SK-N-SH (cell line): ENCODE data around the gene RNF13. TPM values are rescaled to one million over a fixed set of nuclear protein-coding genes. Genes with fewer than 3 reads are reported as not detected.

ENCODE experiments used
- CTCF ChIA-PET: fragments of 300-600, 350-600 bp; formaldehyde crosslinking; extraction: SDS; loops from one replicate; lab custom pipeline; 2021; lab: Yijun Ruan, JAX
- POLR2A ChIA-PET: fragments of 350-600 bp; sonication (Branson Sonifier 250); formaldehyde crosslinking; extraction: SDS; loops from one replicate; lab custom pipeline; 2020; ENCODE audit warnings: antibody characterized with exemption, inconsistent platforms; lab: Yijun Ruan, JAX
- DNase-seq: peaks from one replicate; pipeline ENCODE4 v3.0.0; 2012
- H2AFZ ChIP-seq: fragments of 200-600 bp; sonication (generic); 2 replicates; pipeline ENCODE4 v1.8.1; 2016; ENCODE audit warnings: antibody characterized with exemption, mild to moderate bottlenecking, low read depth
- H3F3A ChIP-seq: fragments of 200-600 bp; sonication (generic); replicated peaks from 2 replicates; pipeline ENCODE3; 2016; ENCODE audit warnings: antibody characterized with exemption, mild to moderate bottlenecking; ENCODE audit not compliant: insufficient read depth
- H3K27ac ChIP-seq, 2 experiments: fragments of 200-500 bp in 1 of 2; fragments of 200-600 bp in 1 of 2; sonication (Bioruptor generic) in 1 of 2; sonication (generic), shearing (Covaris generic) in 1 of 2; 2 replicates each; pipeline versions ENCODE4 v1.5.1 to v1.6.1; 2014 to 2016; ENCODE audit warnings: low read depth in 2 of 2, inconsistent platforms in 1 of 2, low read length in 1 of 2, mild to moderate bottlenecking in 1 of 2, mixed read lengths in 1 of 2
- H3K27me3 ChIP-seq: fragments of 200-600 bp; sonication (generic), shearing (Covaris generic); 2 replicates; pipeline ENCODE4 v1.6.1; 2016; ENCODE audit warnings: mixed run types; ENCODE audit not compliant: insufficient read depth
- H3K36me3 ChIP-seq, 2 experiments: fragments of 200-500 bp in 1 of 2; fragments of 200-600 bp in 1 of 2; sonication (Bioruptor generic) in 1 of 2; sonication (generic) in 1 of 2; replicated peaks in 1 of 2; 2 replicates each; pipeline versions ENCODE3 to v1.5.1; 2014 to 2016; ENCODE audit warnings: low read length in 1 of 2, mild to moderate bottlenecking in 1 of 2; ENCODE audit not compliant: insufficient read depth in 2 of 2, control insufficient read depth in 1 of 2
- H3K4me1 ChIP-seq, 2 experiments: fragments of 200-500 bp in 1 of 2; fragments of 200-600 bp in 1 of 2; sonication (Bioruptor generic) in 1 of 2; sonication (generic), shearing (Covaris generic) in 1 of 2; 2 replicates each; pipeline versions ENCODE4 v1.5.1 to v1.6.1; 2014 to 2016; ENCODE audit warnings: low read depth in 1 of 2, low read length in 1 of 2, mixed run types in 1 of 2; ENCODE audit not compliant: insufficient read depth in 2 of 2, control insufficient read depth in 1 of 2
- H3K4me2 ChIP-seq: fragments of 200-600 bp; sonication (generic), shearing (Covaris generic); 2 replicates; pipeline ENCODE4 v1.6.1; 2017; ENCODE audit warnings: mixed run types
- H3K4me3 ChIP-seq, 2 experiments: fragments of 200-500 bp in 1 of 2; fragments of 200-600 bp in 1 of 2; sonication (Bioruptor generic) in 1 of 2; sonication (generic), shearing (Covaris generic) in 1 of 2; 2 replicates each; pipeline versions ENCODE4 v1.5.1 to v1.8.1; 2014 to 2016; ENCODE audit warnings: low read depth in 2 of 2, inconsistent platforms in 1 of 2, low read length in 1 of 2, mild to moderate bottlenecking in 1 of 2, mixed read lengths in 1 of 2, moderate library complexity in 1 of 2
- H3K79me2 ChIP-seq: fragments of 200-600 bp; sonication (generic); 2 replicates; pipeline ENCODE4 v1.8.1; 2017; ENCODE audit warnings: mild to moderate bottlenecking; ENCODE audit not compliant: insufficient read depth
- H3K9ac ChIP-seq: fragments of 200-600 bp; sonication (generic); 2 replicates; pipeline ENCODE4 v1.6.1; 2017; ENCODE audit warnings: mixed run types
- H3K9me2 ChIP-seq: fragments of 200-600 bp; sonication (generic); 2 replicates; pipeline ENCODE4 v1.6.1; 2017; ENCODE audit warnings: mixed run types
- H3K9me3 ChIP-seq: fragments of 200-600 bp; sonication (generic); 2 replicates; pipeline ENCODE4 v1.6.1; 2017; ENCODE audit warnings: mixed run types, mild to moderate bottlenecking, moderate library complexity
- H4K20me1 ChIP-seq: fragments of 200-600 bp; sonication (generic); 2 replicates; pipeline ENCODE4 v1.6.1; 2017; ENCODE audit warnings: mild to moderate bottlenecking, mixed run types; ENCODE audit not compliant: insufficient read depth
- ELF1 ChIP-seq: IDR thresholded peaks from 2 replicates; pipeline ENCODE4 v1.4.0; 2012
- EP300 ChIP-seq, 2 experiments: IDR thresholded peaks; 2 replicates each; pipeline versions ENCODE4 v1.4.0 to v1.6.1; 2012; ENCODE audit warnings: borderline replicate concordance in 1 of 2, low read depth in 1 of 2, low read length in 1 of 2
- EZH2phosphoT487 ChIP-seq: fragments of 200-600 bp; sonication (generic); IDR thresholded peaks from 2 replicates; pipeline ENCODE4 v1.6.1; 2017; ENCODE audit warnings: low read depth, mixed run types, mild to moderate bottlenecking, antibody characterized with exemption, moderate library complexity, borderline replicate concordance
- FOSL2 ChIP-seq: IDR thresholded peaks from 2 replicates; pipeline ENCODE4 v1.4.0; 2012; ENCODE audit warnings: low read depth, mild to moderate bottlenecking, moderate library complexity, borderline replicate concordance
- FOXJ3 ChIP-seq: sonication (generic); formaldehyde crosslinking; IDR thresholded peaks from 2 replicates; pipeline ENCODE4 v1.5.1; 2020; ENCODE audit warnings: mild to moderate bottlenecking, missing genetic modification reagents
- FOXM1 ChIP-seq: IDR thresholded peaks from 2 replicates; pipeline ENCODE4 v1.4.0; 2012; ENCODE audit warnings: low read depth, mild to moderate bottlenecking
- GABPA ChIP-seq: IDR thresholded peaks from 2 replicates; pipeline ENCODE4 v1.4.0; 2012; ENCODE audit warnings: low read depth, mild to moderate bottlenecking
- GATA2 ChIP-seq: sonication (generic); formaldehyde crosslinking; IDR thresholded peaks from 2 replicates; pipeline ENCODE4 v1.5.0; 2020; ENCODE audit warnings: mild to moderate bottlenecking, missing genetic modification reagents
- JUND ChIP-seq: IDR thresholded peaks from 2 replicates; pipeline ENCODE4 v1.4.0; 2012
- MEF2A ChIP-seq: IDR thresholded peaks from 2 replicates; pipeline ENCODE4 v1.4.0; 2012; ENCODE audit warnings: low read depth, borderline replicate concordance
- NFIC ChIP-seq: IDR thresholded peaks from 2 replicates; pipeline ENCODE4 v1.4.0; 2012; ENCODE audit warnings: borderline replicate concordance
- PBX3 ChIP-seq: IDR thresholded peaks from 2 replicates; pipeline ENCODE4; 2012
- POLR2AphosphoS5 ChIP-seq: IDR thresholded peaks from 2 replicates; pipeline ENCODE4 v1.6.1; 2012; ENCODE audit warnings: low read depth, low read length
- RCOR1 ChIP-seq: fragments of 150-350 bp; IDR thresholded peaks from 2 replicates; pipeline ENCODE4 v1.6.1; 2017; ENCODE audit warnings: antibody characterized with exemption, low read length
- REST ChIP-seq: IDR thresholded peaks from 2 replicates; pipeline ENCODE4 v1.6.1; 2012; ENCODE audit warnings: mild to moderate bottlenecking, low read depth, low read length, moderate library complexity
- RFX5 ChIP-seq: IDR thresholded peaks from 2 replicates; pipeline ENCODE4 v1.6.1; 2012; ENCODE audit warnings: mild to moderate bottlenecking, improper control_type of control experiment, low read length
- RXRA ChIP-seq: IDR thresholded peaks from 2 replicates; pipeline ENCODE4 v1.4.0; 2012; ENCODE audit warnings: low read depth, mild to moderate bottlenecking, borderline replicate concordance
- SIN3A ChIP-seq: IDR thresholded peaks from 2 replicates; pipeline ENCODE4 v1.6.1; 2012; ENCODE audit warnings: low read depth, mild to moderate bottlenecking, low read length, moderate library complexity, borderline replicate concordance
- SMC3 ChIP-seq: IDR thresholded peaks from 2 replicates; pipeline ENCODE4 v1.6.1; 2012; ENCODE audit warnings: low read depth, low read length, improper control_type of control experiment
- TAF1 ChIP-seq: IDR thresholded peaks from 2 replicates; pipeline ENCODE4 v1.6.1; 2012; ENCODE audit warnings: low read depth, mild to moderate bottlenecking, low read length, moderate library complexity, borderline replicate concordance
- TCF12 ChIP-seq: IDR thresholded peaks from 2 replicates; pipeline ENCODE4 v1.4.0; 2012
- WGBS: methylation state at CpG from one replicate; pipeline ENCODE4 v1.1.6; 2017; ENCODE audit warnings: low lambda C conversion rate; 5-methylcytosine and 5-hydroxymethylcytosine counted together
- polyA plus RNA-seq, 3 experiments: library from polyadenylated mRNA; depleted of rRNA; stranded (reverse); fragments of >200 nt; gene quantifications; 2 replicates each; pipeline ENCODE4 v1.2.3, GENCODE V29; 2012
- TF ChIP-seq, protein P1 (sequence below): fragments of 200-600 bp; sonication (generic); IDR thresholded peaks from 2 replicates; pipeline ENCODE4 v1.6.1; 2017; ENCODE audit warnings: antibody characterized with exemption, mild to moderate bottlenecking, moderate library complexity
- TF ChIP-seq, protein P2 (sequence below): IDR thresholded peaks from 2 replicates; pipeline ENCODE4 v1.4.0; 2012; ENCODE audit warnings: low read depth, borderline replicate concordance
- TF ChIP-seq, protein P3 (sequence below): IDR thresholded peaks from 2 replicates; pipeline ENCODE4 v1.4.0; 2012; ENCODE audit warnings: low read depth
- TF ChIP-seq, protein P4 (sequence below): fragments of 150-350 bp; IDR thresholded peaks from 2 replicates; pipeline ENCODE4 v1.6.1; 2017; ENCODE audit warnings: antibody characterized with exemption, low read length, low read depth, borderline replicate concordance

The RNF13 gene
- polyA plus RNA-seq, 1 of the 3 experiments (the other 2 are of a cell fraction), result 14.9 TPM

DNA sequence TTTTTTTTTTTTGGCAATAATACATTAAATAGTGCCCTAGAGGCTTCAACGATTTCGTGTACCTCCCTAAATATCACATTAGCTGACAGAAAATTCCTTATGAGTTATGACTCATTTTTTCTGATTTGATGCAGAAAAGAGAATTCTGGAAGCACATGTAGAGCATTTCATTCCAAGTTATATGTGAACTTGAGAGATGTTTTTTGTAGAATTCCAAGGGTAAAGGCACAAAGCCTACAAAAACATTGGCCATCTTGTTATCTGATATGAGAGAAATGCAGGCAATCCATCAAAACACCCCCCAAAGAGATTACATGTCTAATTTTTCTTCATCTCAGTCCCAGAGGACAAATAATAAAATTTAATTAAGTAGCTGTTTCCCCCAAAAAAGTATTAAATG lies 164.4 kb downstream of the RNF13 start:
- Histone ChIP-seq H3K4me1 (peaks cover 0 to 5% of the 10 kb centered on the region in 2 experiments; a peak in 2 of 4 replicates), H3K36me3 (peaks cover 2 to 11% of the 10 kb centered on the region in 2 experiments), H3F3A (peaks cover 26% of the 10 kb centered on the region), H3K4me3 (no peak overlapping the region), H3K27ac (peak overlapping the region in 1 of 2 experiments; percentile 67; a peak in 3 of 4 replicates), H3K9ac (no peak overlapping the region), H2AFZ (no peak overlapping the region), H4K20me1 (no peaks in the 10 kb centered on the region), H3K27me3 (no peaks in the 10 kb centered on the region), H3K9me3 (peaks cover 5% of the 10 kb centered on the region; the same call in 1 of the 2 replicates), H3K79me2 (peaks cover 14% of the 10 kb centered on the region), H3K4me2 (peak overlapping the region; percentile 1; the same call in 1 of the 2 replicates), H3K9me2 (no peaks in the 10 kb centered on the region)
- WGBS, result 13% methylated on average over 2 of the region's 2 CpGs
- no peak for DNase-seq
- ChIA-PET POLR2A (no interaction called here), CTCF (interaction anchor here (0.7 to 1.3 kb wide), 4 partner anchors 10 to 207 kb away, joined by 3 to 8 read pairs (median 3); no protein-coding TSS in a partner anchor)
- TF ChIP-seq RCOR1, result no peak
- TF ChIP-seq JUND, result peak; percentile 21
- no peak for TF ChIP-seq GABPA
- no peak for TF ChIP-seq RXRA
- TF ChIP-seq RFX5, result no peak
- TF ChIP-seq EP300 (IDR thresholded peaks at IDR 0.05; ENCODE audit: borderline replicate concordance in 1 of 2, low read depth in 1 of 2, low read length in 1 of 2), result peak in 1 of 2 experiments; percentile 54; a peak in 1 of 4 replicates
- peak; percentile 70; the same call in 1 of the 2 replicates for TF ChIP-seq PBX3
- TF ChIP-seq, protein P1, sequence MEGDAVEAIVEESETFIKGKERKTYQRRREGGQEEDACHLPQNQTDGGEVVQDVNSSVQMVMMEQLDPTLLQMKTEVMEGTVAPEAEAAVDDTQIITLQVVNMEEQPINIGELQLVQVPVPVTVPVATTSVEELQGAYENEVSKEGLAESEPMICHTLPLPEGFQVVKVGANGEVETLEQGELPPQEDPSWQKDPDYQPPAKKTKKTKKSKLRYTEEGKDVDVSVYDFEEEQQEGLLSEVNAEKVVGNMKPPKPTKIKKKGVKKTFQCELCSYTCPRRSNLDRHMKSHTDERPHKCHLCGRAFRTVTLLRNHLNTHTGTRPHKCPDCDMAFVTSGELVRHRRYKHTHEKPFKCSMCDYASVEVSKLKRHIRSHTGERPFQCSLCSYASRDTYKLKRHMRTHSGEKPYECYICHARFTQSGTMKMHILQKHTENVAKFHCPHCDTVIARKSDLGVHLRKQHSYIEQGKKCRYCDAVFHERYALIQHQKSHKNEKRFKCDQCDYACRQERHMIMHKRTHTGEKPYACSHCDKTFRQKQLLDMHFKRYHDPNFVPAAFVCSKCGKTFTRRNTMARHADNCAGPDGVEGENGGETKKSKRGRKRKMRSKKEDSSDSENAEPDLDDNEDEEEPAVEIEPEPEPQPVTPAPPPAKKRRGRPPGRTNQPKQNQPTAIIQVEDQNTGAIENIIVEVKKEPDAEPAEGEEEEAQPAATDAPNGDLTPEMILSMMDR, result no peak
- no peak for TF ChIP-seq SMC3
- peak; percentile 70 for TF ChIP-seq TCF12
- no peak for TF ChIP-seq TAF1
- TF ChIP-seq SIN3A, result no peak
- TF ChIP-seq ELF1, result no peak
- TF ChIP-seq FOXJ3 (CRISPR knock-in tag), result no peak
- no peak for TF ChIP-seq FOSL2
- TF ChIP-seq GATA2, result no peak
- TF ChIP-seq POLR2AphosphoS5, result no peak
- TF ChIP-seq, protein P2, sequence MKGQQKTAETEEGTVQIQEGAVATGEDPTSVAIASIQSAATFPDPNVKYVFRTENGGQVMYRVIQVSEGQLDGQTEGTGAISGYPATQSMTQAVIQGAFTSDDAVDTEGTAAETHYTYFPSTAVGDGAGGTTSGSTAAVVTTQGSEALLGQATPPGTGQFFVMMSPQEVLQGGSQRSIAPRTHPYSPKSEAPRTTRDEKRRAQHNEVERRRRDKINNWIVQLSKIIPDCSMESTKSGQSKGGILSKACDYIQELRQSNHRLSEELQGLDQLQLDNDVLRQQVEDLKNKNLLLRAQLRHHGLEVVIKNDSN, result no peak
- TF ChIP-seq NFIC, result peak; percentile 63
- TF ChIP-seq, protein P3, sequence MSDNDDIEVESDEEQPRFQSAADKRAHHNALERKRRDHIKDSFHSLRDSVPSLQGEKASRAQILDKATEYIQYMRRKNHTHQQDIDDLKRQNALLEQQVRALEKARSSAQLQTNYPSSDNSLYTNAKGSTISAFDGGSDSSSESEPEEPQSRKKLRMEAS, result 0 out of 2 replicates have a peak, but pooled peaks have one; percentile 35
- TF ChIP-seq MEF2A, result peak; percentile 22; the same call in 1 of the 2 replicates
- no peak for TF ChIP-seq FOXM1
- no peak for TF ChIP-seq REST
- no peak for TF ChIP-seq EZH2phosphoT487
- TF ChIP-seq, protein P4, sequence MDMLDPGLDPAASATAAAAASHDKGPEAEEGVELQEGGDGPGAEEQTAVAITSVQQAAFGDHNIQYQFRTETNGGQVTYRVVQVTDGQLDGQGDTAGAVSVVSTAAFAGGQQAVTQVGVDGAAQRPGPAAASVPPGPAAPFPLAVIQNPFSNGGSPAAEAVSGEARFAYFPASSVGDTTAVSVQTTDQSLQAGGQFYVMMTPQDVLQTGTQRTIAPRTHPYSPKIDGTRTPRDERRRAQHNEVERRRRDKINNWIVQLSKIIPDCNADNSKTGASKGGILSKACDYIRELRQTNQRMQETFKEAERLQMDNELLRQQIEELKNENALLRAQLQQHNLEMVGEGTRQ, result no peak
